GM19438 (cell line): ENCODE measurements around the gene EEF2.

Source experiments
- ATAC-seq: cut with Tn5 transposase; IDR thresholded peaks from one replicate; pipeline ENCODE4 v1.9.1; 2021; ENCODE audit warnings: low read depth; ENCODE audit not compliant: unreplicated experiment

The EEF2 gene

GRCh38 chr19:3984908-3985642 is at the start of gene EEF2:
TSS of gene EEF2 (minus strand) at chr19:3985463. CDS start at chr19:3985380, 83 bp downstream.
- ATAC-seq = peak; percentile 40

GRCh38 chr19:4034048-4035017 is 49.1 kb upstream of the EEF2 start:
- ATAC-seq = no peak

GRCh38 chr19:4033028-4033956 is 48.0 kb upstream of the EEF2 start:
- ATAC-seq = no peak

GRCh38 chr19:4032436-4032835 is 47.2 kb upstream of the EEF2 start:
- ATAC-seq = no peak

- ATAC-seq = no peak
Measured at GRCh38 chr19:4031420-4031819, 46.2 kb upstream of the EEF2 start.

GRCh38 chr19:4030981-4031380 is 45.7 kb upstream of the EEF2 start:
- ATAC-seq = no peak

- no peak for ATAC-seq
Measured at GRCh38 chr19:4030552-4030951, 45.3 kb upstream of the EEF2 start.

GRCh38 chr19:4029247-4029614 is 44.0 kb upstream of the EEF2 start:
- ATAC-seq = no peak

- no peak for ATAC-seq
Measured at GRCh38 chr19:4028334-4029246, 43.3 kb upstream of the EEF2 start.

- no peak for ATAC-seq
Measured at GRCh38 chr19:4027146-4027545, 41.9 kb upstream of the EEF2 start.

- ATAC-seq = no peak
Measured at GRCh38 chr19:4025317-4025716, 40.1 kb upstream of the EEF2 start.

GRCh38 chr19:4023600-4024398 is 38.5 kb upstream of the EEF2 start:
- no peak for ATAC-seq

- no peak for ATAC-seq
Measured at GRCh38 chr19:4019578-4019977, 34.3 kb upstream of the EEF2 start.

GRCh38 chr19:4018775-4019504 is 33.7 kb upstream of the EEF2 start:
- no peak for ATAC-seq

- ATAC-seq = no peak
Measured at GRCh38 chr19:4018140-4018613, 32.9 kb upstream of the EEF2 start.

- no peak for ATAC-seq
Measured at GRCh38 chr19:4016903-4017638, 31.8 kb upstream of the EEF2 start.

GRCh38 chr19:4016486-4016885 is 31.2 kb upstream of the EEF2 start:
- ATAC-seq = no peak
